Panc1 (cell line): ENCODE measurements around the gene GLRA3. TPM values are rescaled to one million over a fixed set of nuclear protein-coding genes. Genes with fewer than 3 reads are reported as not detected.

ENCODE experiments used
- ATAC-seq: fragments of 200-7000 bp; cut with Tn5 transposase; 2 replicates; pipeline ENCODE4 v1.9.1; 2020; ENCODE audit warnings: mild to moderate bottlenecking, moderate library complexity
- BruUV-seq: library from RNA; stranded (reverse); fragments of 400-500 nt; replicated peaks from 2 replicates; lab custom pipeline; 2021; lab: Mats Ljungman, UMichigan
- CTCF ChIA-PET: fragments of 300-600 bp; sonication (Branson Sonifier 250); formaldehyde crosslinking; loops from one replicate; lab custom pipeline; 2022; ENCODE audit warnings: antibody characterized with exemption; lab: Charles Lee
- POLR2A ChIA-PET: fragments of 300-600 bp; sonication (Branson Sonifier 250); formaldehyde crosslinking; loops from one replicate; lab custom pipeline; 2022; ENCODE audit warnings: antibody characterized with exemption; lab: Charles Lee
- DNase-seq: peaks from one replicate; pipeline ENCODE4 v3.0.0-alpha.2; 2010; ENCODE audit warnings: low read depth, low spot score
- H3K27ac ChIP-seq: 2 replicates; pipeline ENCODE4 v1.5.1; 2011; ENCODE audit warnings: mild to moderate bottlenecking, low read length, inconsistent platforms
- H3K27me3 ChIP-seq: fragments of 200-500 bp; sonication (Bioruptor generic); 2 replicates; pipeline ENCODE4 v1.6.0; 2014; ENCODE audit warnings: low read length, inconsistent platforms; ENCODE audit not compliant: control insufficient read depth, insufficient read depth
- H3K36me3 ChIP-seq: fragments of 200-500 bp; sonication (Bioruptor generic); 2 replicates; pipeline ENCODE4 v1.5.1; 2014; ENCODE audit warnings: inconsistent platforms, mild to moderate bottlenecking, low read length, moderate library complexity; ENCODE audit not compliant: control insufficient read depth, insufficient read depth
- H3K4me1 ChIP-seq: 2 replicates; pipeline ENCODE4 v1.5.1; 2011; ENCODE audit warnings: inconsistent platforms, mild to moderate bottlenecking, low read length, moderate library complexity; ENCODE audit not compliant: control insufficient read depth, insufficient read depth
- H3K4me3 ChIP-seq, 2 experiments: 2 replicates each; pipeline ENCODE4 v1.5.1; 2011 to 2012; ENCODE audit warnings: low read depth in 2 of 2, low read length in 2 of 2, mild to moderate bottlenecking in 2 of 2, inconsistent platforms in 1 of 2, moderate library complexity in 1 of 2
- H3K9me3 ChIP-seq: fragments of 200-500 bp; sonication (Bioruptor generic); 2 replicates; pipeline ENCODE4 v1.5.1; 2014; ENCODE audit warnings: low read depth, mild to moderate bottlenecking, inconsistent platforms, low read length, moderate library complexity; ENCODE audit not compliant: control insufficient read depth, insufficient read depth
- CTCF ChIP-seq: fragments of 450-650 bp; IDR thresholded peaks from 2 replicates; pipeline ENCODE4 v1.5.1; 2017; ENCODE audit warnings: mild to moderate bottlenecking
- POLR2AphosphoS5 ChIP-seq: IDR thresholded peaks from 2 replicates; pipeline ENCODE4 v1.6.1; 2012; ENCODE audit warnings: mild to moderate bottlenecking, low read depth, low read length, moderate library complexity
- SIN3A ChIP-seq: IDR thresholded peaks from 2 replicates; pipeline ENCODE4 v1.6.1; 2012; ENCODE audit warnings: low read depth, mild to moderate bottlenecking, low read length, moderate library complexity, borderline replicate concordance; ENCODE audit not compliant: insufficient read depth
- TCF7L2 ChIP-seq: IDR thresholded peaks from 2 replicates; pipeline ENCODE4 v1.6.1; 2011; ENCODE audit warnings: mild to moderate bottlenecking, low read depth, low read length, inconsistent platforms
- in situ Hi-C: cut with HindIII; loops from 2 replicates; pipeline ENCODE4 v1.10.0; 2016; ENCODE audit warnings: low sequenced_read_pairs, low pct_unique_long_range_greater_than_20kb
- intact Hi-C: fragments of 100-400 bp; cut with micrococcal nuclease; formaldehyde crosslinking; loops from one replicate; pipeline ENCODE4 v1.10.0; 2022; ENCODE audit not compliant: unreplicated experiment
- total RNA-seq: library from RNA; stranded (reverse); gene quantifications from one replicate; pipeline ENCODE4 v1.2.1, GENCODE V29; 2021; ENCODE audit not compliant: unreplicated experiment
- TF ChIP-seq, protein P1 (sequence below), 2 experiments: IDR thresholded peaks; 2 replicates each; pipeline ENCODE4 v1.6.1; 2011 to 2012; ENCODE audit warnings: low read depth in 2 of 2, control low read depth in 1 of 2, low read length in 1 of 2, mild to moderate bottlenecking in 1 of 2, moderate library complexity in 1 of 2; ENCODE audit not compliant: insufficient read depth in 1 of 2

Gene GLRA3
- total RNA-seq, 1 experiment from 2014 or later = not detected

DNA sequence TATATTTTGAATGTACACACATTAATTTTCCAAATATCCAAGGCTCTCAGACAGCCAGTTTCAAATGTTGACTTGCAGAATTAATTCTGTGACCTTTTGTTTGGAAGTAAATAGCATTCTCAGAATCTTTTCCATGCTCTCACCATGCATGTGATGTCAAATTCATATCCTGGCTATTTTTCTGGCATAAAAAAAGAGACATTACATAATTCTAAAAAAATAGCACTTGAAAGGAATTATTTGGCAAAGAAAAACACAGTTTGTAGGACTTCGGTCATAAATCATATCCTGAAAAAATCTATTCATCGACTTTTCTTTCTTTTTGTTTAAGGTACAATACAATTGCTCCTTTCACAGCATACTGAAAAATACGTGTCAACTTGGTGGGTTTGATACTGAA, 111.2 kb downstream of the GLRA3 start:
- no peaks in the 10 kb centered on the region for H3K27me3 ChIP-seq
- no peaks in the 10 kb centered on the region for H3K36me3 ChIP-seq
- intact Hi-C loops = no loop called here
- POLR2A ChIA-PET = no interaction called here
- CTCF ChIA-PET = no interaction called here
- H3K27ac ChIP-seq = no peak overlapping the region
- H3K4me1 ChIP-seq = no peaks in the 10 kb centered on the region
- ATAC-seq (no peak), DNase-seq (no peak)
- no TSS peak for BruUV-seq
- H3K4me3 ChIP-seq = no peak overlapping the region
- no peak for TF ChIP-seq TCF7L2
- no peak for TF ChIP-seq CTCF
- no peak for TF ChIP-seq POLR2AphosphoS5
- TF ChIP-seq, protein P1, sequence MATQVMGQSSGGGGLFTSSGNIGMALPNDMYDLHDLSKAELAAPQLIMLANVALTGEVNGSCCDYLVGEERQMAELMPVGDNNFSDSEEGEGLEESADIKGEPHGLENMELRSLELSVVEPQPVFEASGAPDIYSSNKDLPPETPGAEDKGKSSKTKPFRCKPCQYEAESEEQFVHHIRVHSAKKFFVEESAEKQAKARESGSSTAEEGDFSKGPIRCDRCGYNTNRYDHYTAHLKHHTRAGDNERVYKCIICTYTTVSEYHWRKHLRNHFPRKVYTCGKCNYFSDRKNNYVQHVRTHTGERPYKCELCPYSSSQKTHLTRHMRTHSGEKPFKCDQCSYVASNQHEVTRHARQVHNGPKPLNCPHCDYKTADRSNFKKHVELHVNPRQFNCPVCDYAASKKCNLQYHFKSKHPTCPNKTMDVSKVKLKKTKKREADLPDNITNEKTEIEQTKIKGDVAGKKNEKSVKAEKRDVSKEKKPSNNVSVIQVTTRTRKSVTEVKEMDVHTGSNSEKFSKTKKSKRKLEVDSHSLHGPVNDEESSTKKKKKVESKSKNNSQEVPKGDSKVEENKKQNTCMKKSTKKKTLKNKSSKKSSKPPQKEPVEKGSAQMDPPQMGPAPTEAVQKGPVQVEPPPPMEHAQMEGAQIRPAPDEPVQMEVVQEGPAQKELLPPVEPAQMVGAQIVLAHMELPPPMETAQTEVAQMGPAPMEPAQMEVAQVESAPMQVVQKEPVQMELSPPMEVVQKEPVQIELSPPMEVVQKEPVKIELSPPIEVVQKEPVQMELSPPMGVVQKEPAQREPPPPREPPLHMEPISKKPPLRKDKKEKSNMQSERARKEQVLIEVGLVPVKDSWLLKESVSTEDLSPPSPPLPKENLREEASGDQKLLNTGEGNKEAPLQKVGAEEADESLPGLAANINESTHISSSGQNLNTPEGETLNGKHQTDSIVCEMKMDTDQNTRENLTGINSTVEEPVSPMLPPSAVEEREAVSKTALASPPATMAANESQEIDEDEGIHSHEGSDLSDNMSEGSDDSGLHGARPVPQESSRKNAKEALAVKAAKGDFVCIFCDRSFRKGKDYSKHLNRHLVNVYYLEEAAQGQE (IDR thresholded peaks at IDR 0.05; ENCODE audit: insufficient read depth in 1 of 2, low read depth in 2 of 2, low read length in 1 of 2) = no peak
- no peak for TF ChIP-seq SIN3A
- no peaks in the 10 kb centered on the region for H3K9me3 ChIP-seq
- in situ Hi-C loops = no loop called here

- ChIA-PET POLR2A (no interaction called here), CTCF (no interaction called here)
- intact Hi-C loops = no loop called here
Measured at GRCh38 chr4:174716986-174717770, 111.9 kb downstream of the GLRA3 start.

More at GRCh38 chr4:174716986-174717770, 111.9 kb downstream of the GLRA3 start:
- H3K36me3 ChIP-seq = no peaks in the 10 kb centered on the region
- ATAC-seq = no peak
- no peak overlapping the region for H3K4me3 ChIP-seq
- H3K27me3 ChIP-seq = no peaks in the 10 kb centered on the region
- no peak overlapping the region for H3K27ac ChIP-seq
- DNase-seq = no peak
- no TSS peak for BruUV-seq
- no peaks in the 10 kb centered on the region for H3K9me3 ChIP-seq
- no peak for TF ChIP-seq CTCF
- no peak for TF ChIP-seq SIN3A
- TF ChIP-seq POLR2AphosphoS5 = no peak
- no peak for TF ChIP-seq TCF7L2
- TF ChIP-seq, protein P1 (IDR thresholded peaks at IDR 0.05; ENCODE audit: insufficient read depth in 1 of 2, low read depth in 2 of 2, low read length in 1 of 2) = no peak
- in situ Hi-C loops = no loop called here
- H3K4me1 ChIP-seq = no peaks in the 10 kb centered on the region
